GM21825 (cell line): Measurements from ENCODE around the gene TENM4.

Source experiments
- ATAC-seq: cut with Tn5 transposase; IDR thresholded peaks from one replicate; pipeline ENCODE4 v1.9.1; 2021; ENCODE audit warnings: mild to moderate bottlenecking, moderate library complexity; ENCODE audit not compliant: unreplicated experiment

Gene TENM4

GRCh38 chr11:79069504-79069903 is 371.3 kb downstream of the TENM4 start:
- ATAC-seq: no peak

DNA sequence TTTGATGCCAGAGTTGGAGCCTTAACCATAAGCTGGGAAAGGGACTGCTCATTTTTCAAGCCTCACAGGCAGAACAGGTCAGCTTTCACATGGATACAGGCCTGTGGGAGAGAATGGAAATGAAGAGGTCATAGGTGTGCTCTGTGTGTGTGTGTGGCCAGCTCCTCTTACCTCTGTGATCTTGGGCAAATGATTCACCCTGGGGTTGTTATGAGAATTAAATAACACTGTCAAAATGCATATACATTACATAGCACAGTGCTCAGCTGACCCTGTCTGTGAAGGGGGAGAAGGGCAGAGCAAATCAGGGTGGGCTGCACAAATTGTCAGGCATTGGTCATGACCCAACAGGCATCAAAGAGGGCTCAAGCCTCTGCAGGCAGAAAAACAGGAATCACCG is 372.5 kb downstream of the TENM4 start:
- ATAC-seq: no peak

DNA sequence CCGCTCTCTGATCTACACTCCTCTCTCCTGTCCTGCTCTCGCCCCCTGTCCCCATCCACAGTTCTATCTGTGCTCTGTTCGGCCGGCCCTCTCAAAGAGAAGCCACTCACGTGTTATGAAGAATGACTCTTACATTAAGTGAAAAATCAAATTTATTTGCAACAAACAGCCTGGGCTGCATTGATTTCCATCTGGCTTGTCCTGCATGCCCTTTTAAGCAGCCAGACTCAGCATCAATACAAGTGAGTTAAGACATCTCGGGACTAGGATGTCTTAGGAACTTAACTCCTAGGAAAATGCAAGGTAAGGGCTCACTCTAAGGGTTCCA is 373.5 kb downstream of the TENM4 start:
- ATAC-seq: no peak

DNA sequence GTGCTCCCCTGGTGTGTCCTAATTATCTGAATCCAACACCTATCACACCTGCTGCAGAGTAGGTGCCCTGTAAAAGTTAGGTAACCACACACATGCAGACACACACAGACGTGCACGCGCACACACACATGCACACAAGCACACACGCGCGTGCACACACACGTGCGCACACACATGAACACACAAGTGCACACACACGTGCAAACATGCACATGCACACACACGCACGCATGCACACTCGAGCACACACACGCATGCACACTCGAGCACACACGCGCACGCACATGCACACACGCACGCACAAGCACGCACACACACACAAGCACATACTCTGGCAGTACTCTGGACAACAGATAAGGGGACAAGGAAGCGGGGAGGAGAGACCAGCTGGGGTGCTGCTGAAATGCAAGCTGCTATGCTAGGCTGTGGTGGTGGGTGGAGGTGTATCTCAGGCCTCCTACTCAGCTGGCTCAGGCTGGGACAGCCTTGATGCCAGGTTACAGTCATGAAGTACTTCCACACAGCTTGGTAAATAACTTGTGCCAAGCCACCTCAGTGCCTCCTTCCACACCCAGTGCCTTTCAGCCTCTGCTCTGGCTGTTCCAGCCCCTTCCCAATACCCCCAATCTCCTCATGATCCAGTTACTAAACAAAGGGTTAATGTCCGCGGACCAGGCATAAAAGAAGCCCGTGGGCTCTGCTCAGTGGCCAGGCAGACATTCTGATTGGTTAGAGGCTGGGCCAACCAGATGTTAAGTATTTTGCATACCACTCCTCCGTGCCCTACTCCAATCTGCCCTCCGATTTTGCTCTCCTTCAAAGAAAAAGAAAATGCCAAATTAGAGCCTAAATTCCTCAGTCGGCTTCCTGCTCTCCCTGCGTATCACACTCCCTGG is 374.1 kb downstream of the TENM4 start:
- no peak for ATAC-seq

DNA sequence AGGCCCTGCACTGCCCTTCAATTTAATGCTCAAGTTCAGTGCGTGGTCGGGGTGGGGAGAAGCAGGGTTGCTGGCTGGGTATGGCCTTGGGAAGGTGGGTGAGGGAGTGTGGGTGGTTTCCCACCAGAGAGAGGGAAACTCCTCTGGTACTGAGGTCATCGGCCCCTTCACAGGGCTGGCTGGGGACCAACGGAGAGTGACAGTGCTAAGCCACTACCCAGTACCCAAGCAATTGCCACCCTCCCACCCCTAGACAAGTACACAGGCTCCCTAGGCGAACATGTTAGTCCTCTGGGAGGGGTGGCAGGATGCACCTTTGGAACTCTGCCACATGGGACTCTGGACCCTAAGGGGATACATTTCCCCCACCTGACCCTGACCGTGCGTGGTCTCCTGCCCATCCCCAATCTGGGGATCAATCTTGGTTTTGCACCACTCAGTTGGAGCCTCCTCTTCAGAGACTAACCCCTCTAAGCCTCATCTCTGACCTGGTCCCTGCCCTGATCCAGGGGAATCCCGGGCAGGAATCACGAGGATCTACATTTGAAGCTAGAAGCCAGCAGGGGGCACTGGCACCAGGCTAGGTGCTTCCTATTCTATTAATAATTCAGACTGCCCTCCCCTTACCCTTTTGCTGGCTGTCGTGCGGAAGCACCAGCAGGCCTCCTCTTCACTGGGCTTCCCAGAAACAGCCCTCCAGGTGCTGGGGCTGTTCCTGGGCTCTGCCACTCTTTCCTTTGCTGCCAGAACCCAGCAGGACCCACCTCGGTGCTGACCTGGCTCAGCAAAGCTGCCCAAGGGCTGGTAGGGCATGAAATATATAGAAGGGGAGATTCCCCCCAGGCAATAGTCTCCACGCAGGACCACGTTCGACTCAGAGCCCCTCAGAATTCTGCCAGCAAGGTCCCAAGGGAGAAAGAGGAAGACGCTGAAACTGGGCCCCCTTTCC is 377.7 kb downstream of the TENM4 start:
- ATAC-seq: no peak

DNA sequence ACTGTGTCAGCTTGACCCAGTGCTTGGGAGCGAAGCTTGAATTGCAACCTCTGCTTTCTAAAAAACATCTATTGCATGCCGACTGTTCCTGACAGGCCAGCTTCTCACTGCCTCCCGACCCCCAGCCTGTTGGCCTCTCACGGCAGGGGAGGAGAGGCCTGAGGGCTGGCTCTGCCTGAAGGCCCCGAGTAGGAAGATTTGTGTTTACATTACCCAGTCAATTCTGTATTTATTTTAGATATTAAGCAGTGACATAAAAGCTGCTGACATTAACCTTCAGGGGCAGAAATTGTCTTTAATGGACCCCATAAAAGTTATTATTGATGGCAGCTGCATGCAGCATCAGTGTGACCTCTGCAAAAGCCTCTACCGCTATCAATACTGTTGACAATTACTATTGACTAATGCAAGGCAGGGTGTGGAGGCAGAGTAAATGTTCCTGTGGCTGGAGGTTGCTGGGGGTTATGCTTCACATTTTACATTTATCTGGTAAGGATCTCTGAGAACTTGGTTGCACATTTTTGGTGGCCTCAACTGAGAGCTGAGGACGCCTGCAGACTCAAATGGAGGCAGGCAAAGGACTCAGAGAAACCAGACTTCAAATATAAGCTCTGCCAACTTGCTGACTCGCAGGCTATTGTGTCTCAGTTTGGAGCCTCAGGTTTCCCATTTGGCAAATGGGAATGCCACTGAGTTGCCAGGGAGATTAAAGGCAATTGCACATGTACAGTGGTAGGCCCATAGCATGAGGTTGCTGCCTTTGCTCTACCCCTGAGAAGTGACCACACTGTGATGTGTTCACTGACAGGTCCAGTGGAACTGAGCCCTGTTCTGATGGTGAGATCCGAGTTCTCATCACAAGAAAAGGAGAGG is 380.5 kb downstream of the TENM4 start:
- no peak for ATAC-seq

DNA sequence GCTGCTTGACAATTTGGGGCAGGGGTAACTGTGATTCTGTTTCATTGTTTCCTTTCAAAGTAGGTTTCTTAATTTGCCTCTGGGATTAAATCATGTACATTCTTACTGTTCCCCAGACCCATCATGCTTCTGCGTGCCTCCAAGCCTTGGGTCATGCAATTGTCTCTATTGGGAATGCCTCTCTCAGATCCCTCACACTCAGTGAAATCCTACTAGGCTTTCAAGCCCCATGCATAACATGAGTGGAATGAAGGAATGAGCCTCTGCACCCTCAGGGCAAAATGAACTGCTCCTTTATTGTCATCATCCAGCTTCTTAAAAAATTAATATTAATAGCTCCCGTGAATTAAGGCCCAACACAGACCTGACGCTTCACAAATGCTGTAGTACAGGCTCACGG is 381.7 kb downstream of the TENM4 start:
- ATAC-seq: no peak

DNA sequence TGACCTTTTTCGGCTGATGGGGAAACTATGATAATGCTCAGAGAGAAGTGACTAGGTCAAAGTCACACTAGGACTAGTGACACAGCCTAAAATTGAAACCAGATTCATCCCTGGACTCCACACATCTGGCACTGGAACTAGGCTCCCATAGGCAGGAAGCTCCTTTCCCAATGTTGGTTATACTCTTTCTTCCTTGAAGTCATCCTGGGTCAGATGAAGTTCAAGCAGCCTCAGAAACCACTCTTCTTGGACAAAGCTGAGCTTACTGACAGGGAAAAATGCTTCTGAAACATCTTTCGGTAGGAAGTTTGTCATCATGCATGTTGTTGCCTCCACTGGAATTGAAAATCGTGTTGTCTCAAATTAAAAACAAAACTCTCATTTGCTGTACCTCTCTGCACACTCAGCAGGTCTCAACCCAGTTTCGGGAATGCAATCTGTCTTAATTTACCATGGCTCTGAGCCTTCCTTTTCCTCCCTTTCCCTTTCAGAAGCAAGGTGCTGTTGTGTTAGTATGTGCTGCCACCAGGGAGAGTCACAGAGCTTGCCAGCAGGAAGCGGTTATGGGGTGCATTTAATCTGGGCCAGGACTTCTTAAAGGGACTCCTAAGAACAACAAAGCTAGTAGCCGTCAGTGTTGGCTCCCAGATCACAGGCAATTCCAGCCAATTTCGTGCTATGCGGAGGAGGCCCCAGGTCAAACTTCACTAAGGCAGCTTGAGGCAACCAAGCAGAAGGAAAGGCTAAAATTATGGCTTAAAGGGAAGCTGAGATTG is 384.8 kb downstream of the TENM4 start:
- no peak for ATAC-seq

- no peak for ATAC-seq
Measured at GRCh38 chr11:79054636-79055035, 386.2 kb downstream of the TENM4 start.

DNA sequence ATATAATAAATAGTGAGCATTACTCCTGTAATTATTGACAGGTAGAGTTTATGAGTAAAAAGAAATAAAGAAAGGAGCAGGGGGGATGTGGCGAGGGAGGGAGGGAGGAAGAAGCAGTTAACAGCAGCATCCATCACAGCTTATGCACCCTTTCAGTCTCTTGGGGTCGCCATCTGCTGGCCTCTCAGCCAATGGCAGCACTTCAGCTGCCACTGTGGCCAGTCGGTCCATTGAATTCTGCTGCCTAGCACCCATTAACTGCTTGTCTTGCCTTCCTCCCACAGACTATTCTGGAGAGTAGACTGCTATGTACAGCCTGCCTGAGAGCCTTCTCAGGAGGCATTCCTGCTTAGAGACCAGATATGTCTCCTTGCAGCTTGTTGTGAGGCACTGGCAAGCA is 388.3 kb downstream of the TENM4 start:
- ATAC-seq: no peak

GRCh38 chr11:79050786-79051185 is 390.0 kb downstream of the TENM4 start:
- no peak for ATAC-seq

- no peak for ATAC-seq
Measured at GRCh38 chr11:79049741-79050179, 391.1 kb downstream of the TENM4 start.

DNA sequence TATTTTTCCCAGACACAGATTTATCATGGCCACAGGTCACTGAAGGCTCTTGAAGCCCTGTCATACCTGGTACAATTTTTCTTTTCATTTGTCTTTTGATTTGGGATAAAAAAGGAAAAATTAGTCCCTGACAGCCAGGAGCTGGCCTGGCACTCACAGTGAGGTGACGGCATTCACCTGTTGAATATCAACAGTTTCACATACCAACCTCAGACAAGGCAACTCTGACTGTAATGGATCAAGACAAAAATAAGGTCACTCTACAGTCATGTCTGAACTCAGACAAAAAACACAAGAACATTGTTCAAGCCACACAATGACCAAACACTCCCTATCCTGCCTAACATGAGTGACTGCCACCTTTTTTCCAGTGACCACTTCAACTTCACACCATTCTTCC is 392.9 kb downstream of the TENM4 start:
- no peak for ATAC-seq

DNA sequence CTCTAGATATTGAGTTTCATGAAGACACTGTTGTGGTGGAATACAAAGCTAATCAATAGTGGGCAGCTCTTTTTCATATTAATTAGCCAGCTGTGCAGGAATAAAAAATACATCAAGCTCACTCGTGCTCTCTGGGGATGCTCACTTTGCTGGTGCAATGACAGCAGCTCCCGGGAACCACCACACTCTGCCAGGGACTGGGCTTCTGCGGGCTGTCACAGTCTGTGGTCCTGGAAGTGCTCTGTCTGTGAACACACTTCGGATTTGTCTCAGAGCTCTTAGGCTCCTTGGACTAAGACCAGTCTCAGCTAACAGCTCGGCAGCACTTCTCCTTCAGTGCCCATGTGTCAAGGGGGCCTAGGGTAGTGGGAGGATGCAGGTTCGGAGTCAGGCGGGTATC is 393.5 kb downstream of the TENM4 start:
- no peak for ATAC-seq

- ATAC-seq: no peak
Measured at GRCh38 chr11:79046366-79046765, 394.5 kb downstream of the TENM4 start.

DNA sequence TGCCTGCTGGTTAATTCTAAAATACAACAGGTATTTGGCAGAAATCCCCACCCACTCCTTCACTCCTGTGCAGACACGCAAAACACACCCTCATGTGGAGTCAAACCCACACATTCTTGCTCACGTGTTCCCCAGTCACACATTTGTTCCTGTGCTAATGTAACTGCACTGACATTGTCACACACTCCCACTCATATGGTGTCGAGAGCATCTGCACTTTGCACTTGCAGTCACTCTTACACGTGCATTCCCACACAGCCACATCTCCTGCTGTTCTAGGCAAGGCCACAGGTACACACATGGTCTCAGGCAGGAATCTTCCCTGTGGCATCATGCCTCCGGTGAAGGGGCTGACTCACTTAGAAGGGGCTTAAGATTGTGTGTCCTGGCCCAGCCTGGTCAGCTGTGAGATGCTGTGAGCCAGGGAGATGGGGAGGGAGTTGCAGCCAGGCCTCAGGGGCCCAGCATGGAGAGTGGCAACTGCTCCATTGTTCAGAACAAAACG is 395.0 kb downstream of the TENM4 start:
- ATAC-seq: no peak

- ATAC-seq: no peak
Measured at GRCh38 chr11:79045018-79045799, 395.6 kb downstream of the TENM4 start.

- ATAC-seq: no peak
Measured at GRCh38 chr11:79044201-79044600, 396.6 kb downstream of the TENM4 start.

DNA sequence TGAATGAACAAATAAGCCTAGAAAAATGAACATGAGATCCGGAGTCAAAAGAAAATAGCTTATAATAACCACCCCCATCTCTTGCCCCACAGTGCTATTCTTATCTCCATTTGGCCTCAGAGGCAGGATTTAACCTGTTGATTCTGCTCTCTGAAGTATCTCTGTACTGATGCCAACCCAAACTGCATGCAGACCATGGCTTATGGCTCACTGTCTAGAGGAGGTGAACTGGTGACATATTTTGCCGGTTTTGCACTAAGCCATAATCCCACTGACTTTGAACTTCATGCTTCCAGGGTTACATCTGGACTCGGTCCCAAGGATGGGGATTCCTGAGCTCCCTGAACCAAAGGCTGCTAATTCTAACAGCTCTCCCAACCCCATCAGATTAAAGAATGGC is 397.1 kb downstream of the TENM4 start:
- ATAC-seq: no peak
